ENCODE results near the gene SLC2A1.

The SLC2A1 gene

GRCh38 chr1:42960566-42961311 is 2.1 kb upstream of the SLC2A1 start:
- DNase-seq (ENCODE audit: low read depth in 2 of 3, low spot score in 1 of 3), result no peak

- DNase-seq (ENCODE audit: low read depth in 2 of 3, low spot score in 1 of 3), result no peak
These were observed 1.4 kb upstream of the SLC2A1 start for GRCh38 chr1:42960122-42960390.

GRCh38 chr1:42957880-42958487 is 684 bp downstream of the SLC2A1 start:
- peak; percentile 41 to 63 (median 43) for DNase-seq (ENCODE audit: low read depth in 2 of 3, low spot score in 1 of 3)

- no peak for DNase-seq (ENCODE audit: low read depth in 2 of 3, low spot score in 1 of 3)
These were observed 1.3 kb downstream of the SLC2A1 start for GRCh38 chr1:42957229-42957879.

GRCh38 chr1:42956739-42957138 is 1.9 kb downstream of the SLC2A1 start:
- DNase-seq (ENCODE audit: low read depth in 2 of 3, low spot score in 1 of 3), result no peak

- no peak for DNase-seq (ENCODE audit: low read depth in 2 of 3, low spot score in 1 of 3)
These were observed 3.2 kb downstream of the SLC2A1 start for GRCh38 chr1:42955311-42956063.

- DNase-seq (ENCODE audit: low read depth in 2 of 3, low spot score in 1 of 3), result no peak
These were observed 5.2 kb downstream of the SLC2A1 start for GRCh38 chr1:42953182-42954180.

GRCh38 chr1:42952303-42953001 is 6.2 kb downstream of the SLC2A1 start:
- DNase-seq (ENCODE audit: low read depth in 2 of 3, low spot score in 1 of 3), result no peak

- no peak for DNase-seq (ENCODE audit: low read depth in 2 of 3, low spot score in 1 of 3)
These were observed 7.1 kb downstream of the SLC2A1 start for GRCh38 chr1:42951588-42951987.

GRCh38 chr1:42950116-42950481 is 8.6 kb downstream of the SLC2A1 start:
- DNase-seq (ENCODE audit: low read depth in 2 of 3, low spot score in 1 of 3), result no peak

- no peak for DNase-seq (ENCODE audit: low read depth in 2 of 3, low spot score in 1 of 3)
These were observed 9.2 kb downstream of the SLC2A1 start for GRCh38 chr1:42949312-42950115.

GRCh38 chr1:42947965-42948732 is 10.5 kb downstream of the SLC2A1 start:
- no peak for DNase-seq (ENCODE audit: low read depth in 2 of 3, low spot score in 1 of 3)

GRCh38 chr1:42947117-42947516 is 11.6 kb downstream of the SLC2A1 start:
- DNase-seq (ENCODE audit: low read depth in 2 of 3, low spot score in 1 of 3), result no peak

- DNase-seq (ENCODE audit: low read depth in 2 of 3, low spot score in 1 of 3), result no peak
These were observed 12.4 kb downstream of the SLC2A1 start for GRCh38 chr1:42946120-42946898.

- DNase-seq (ENCODE audit: low read depth in 2 of 3, low spot score in 1 of 3), result no peak
These were observed 13.5 kb downstream of the SLC2A1 start for GRCh38 chr1:42945164-42945563.

- DNase-seq (ENCODE audit: low read depth in 2 of 3, low spot score in 1 of 3), result no peak
These were observed 14.3 kb downstream of the SLC2A1 start for GRCh38 chr1:42944246-42944928.

GRCh38 chr1:42943728-42944127 is 14.9 kb downstream of the SLC2A1 start:
- no peak for DNase-seq (ENCODE audit: low read depth in 2 of 3, low spot score in 1 of 3)
